Brain microvascular endothelial cell (primary cell): Measurements from ENCODE around the gene SHQ1.
"Not testable (repeated sequence)": the region's sequence is repeated elsewhere in the genome, so short reads cannot be mapped to it uniquely, and the experiment has no call there.

Experiments used
- DNase-seq: peaks from one replicate; pipeline ENCODE4 v3.0.0-alpha.2; 2020
- H3K27ac ChIP-seq: fragments of 250-450 bp; sonication (Bioruptor Pico); 2 replicates; pipeline ENCODE4 v1.5.1; 2020; ENCODE audit warnings: mild to moderate bottlenecking, moderate library complexity
- H3K27me3 ChIP-seq: fragments of 250-450 bp; sonication (Bioruptor Pico); replicated peaks from 2 replicates; pipeline ENCODE4 v1.5.1; 2020; ENCODE audit warnings: mild to moderate bottlenecking
- H3K36me3 ChIP-seq: fragments of 250-450 bp; sonication (Bioruptor Pico); replicated peaks from 2 replicates; pipeline ENCODE4 v1.5.1; 2020; ENCODE audit warnings: mild to moderate bottlenecking
- H3K4me3 ChIP-seq: 2 replicates; pipeline ENCODE4 v1.5.1; 2011; ENCODE audit warnings: low read depth, mild to moderate bottlenecking, control low read depth, low read length, moderate library complexity
- CTCF ChIP-seq: IDR thresholded peaks from 2 replicates; pipeline ENCODE4 v1.5.1; 2011; ENCODE audit warnings: low read depth, mild to moderate bottlenecking, moderate library complexity, low read length, control low read depth, inconsistent platforms; ENCODE audit errors: missing control alignments
- in situ Hi-C: cut with HindIII; loops from 2 replicates; pipeline ENCODE4 v1.10.0; 2017; ENCODE audit warnings: low sequenced_read_pairs, low pct_ligation_motif_present

The SHQ1 gene

GRCh38 chr3:72789786-72790185, 58.5 kb downstream of the SHQ1 start:
- in situ Hi-C loops: no loop called here
- H3K27ac ChIP-seq: no peak overlapping the region
- peaks cover 3% of the 10 kb centered on the region for H3K36me3 ChIP-seq
- no peak for TF ChIP-seq CTCF
- H3K4me3 ChIP-seq: no peak overlapping the region
- H3K27me3 ChIP-seq: no peaks in the 10 kb centered on the region
- DNase-seq: no peak

GRCh38 chr3:72788232-72788631, 60.0 kb downstream of the SHQ1 start:
- H3K27me3 ChIP-seq, H3K36me3 ChIP-seq, H3K4me3 ChIP-seq, in situ Hi-C loops, DNase-seq, H3K27ac ChIP-seq: not testable (repeated sequence)

GRCh38 chr3:72786668-72787067, 61.6 kb downstream of the SHQ1 start:
- Histone ChIP-seq H3K27ac (no peak overlapping the region), H3K27me3 (no peaks in the 10 kb centered on the region), H3K36me3 (peaks cover 7% of the 10 kb centered on the region), H3K4me3 (no peak overlapping the region)
- TF ChIP-seq CTCF: no peak
- in situ Hi-C loops: no loop called here
- DNase-seq: no peak

GRCh38 chr3:72784226-72784625, 64.0 kb downstream of the SHQ1 start:
- in situ Hi-C loops: no loop called here
- Histone ChIP-seq H3K27ac (no peak overlapping the region), H3K27me3 (no peaks in the 10 kb centered on the region), H3K4me3 (no peak overlapping the region), H3K36me3 (peaks cover 7% of the 10 kb centered on the region)
- no peak for TF ChIP-seq CTCF
- no peak for DNase-seq

GRCh38 chr3:72782521-72782920, 65.7 kb downstream of the SHQ1 start:
- peaks cover 7% of the 10 kb centered on the region for H3K36me3 ChIP-seq
- DNase-seq: no peak
- no peak for TF ChIP-seq CTCF

GRCh38 chr3:72769758-72770540, 78.3 kb downstream of the SHQ1 start:
- Histone ChIP-seq H3K4me3 (no peak overlapping the region), H3K27ac (no peak overlapping the region), H3K27me3 (no peaks in the 10 kb centered on the region), H3K36me3 (no peaks in the 10 kb centered on the region)
- no peak for DNase-seq
- in situ Hi-C loops: no loop called here
- no peak for TF ChIP-seq CTCF

More at GRCh38 chr3:72782521-72782920, 65.7 kb downstream of the SHQ1 start:
- H3K27ac ChIP-seq: no peak overlapping the region
- in situ Hi-C loops: no loop called here
- no peaks in the 10 kb centered on the region for H3K27me3 ChIP-seq
- H3K4me3 ChIP-seq: no peak overlapping the region
